Activated CD4-positive, CD25-positive, alpha-beta regulatory T cell (primary cell): ENCODE measurements around the gene TMEM80.
A peak's percentile ranks its signal among the peaks of the same experiment; 100 is the strongest.
"Not testable (repeated sequence)": the region's sequence is repeated elsewhere in the genome, so short reads cannot be mapped to it uniquely, and the experiment has no call there.

ENCODE experiments used
- DNase-seq, 4 experiments: peaks; one replicate each; lab custom pipeline; 2025; lab: John Stamatoyannopoulos, UW

TMEM80 gene

DNA sequence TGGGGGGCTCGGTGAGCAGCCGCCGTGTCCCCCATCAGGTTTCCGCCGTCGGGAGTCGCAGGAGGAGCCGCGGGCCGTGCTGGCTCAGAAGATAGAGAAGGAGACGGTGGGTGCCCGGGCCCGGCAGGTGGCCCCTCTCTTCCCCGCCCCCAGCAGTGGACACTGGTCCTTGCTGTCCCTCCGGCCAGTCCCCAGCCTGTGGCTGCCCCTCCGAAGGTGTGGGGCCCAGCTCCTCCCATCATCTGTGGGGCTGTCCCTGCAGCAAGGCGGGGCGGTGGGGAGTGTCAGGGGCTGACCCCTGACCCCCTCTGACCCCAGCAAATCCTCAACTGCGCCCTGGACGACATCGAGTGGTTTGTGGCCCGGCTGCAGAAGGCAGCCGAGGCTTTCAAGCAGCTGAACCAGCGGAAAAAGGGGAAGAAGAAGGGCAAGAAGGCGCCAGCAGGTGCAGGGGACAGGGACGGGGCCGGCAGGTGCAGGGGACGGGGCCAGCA is 25.7 kb downstream of the TMEM80 start:
- DNase-seq: no peak

- peak in 2 of 4 experiments; percentile 31 to 34 for DNase-seq
These were observed 26.2 kb downstream of the TMEM80 start for GRCh38 chr11:721741-722345.

GRCh38 chr11:722346-722811 is 26.8 kb downstream of the TMEM80 start:
- DNase-seq: no peak

DNA sequence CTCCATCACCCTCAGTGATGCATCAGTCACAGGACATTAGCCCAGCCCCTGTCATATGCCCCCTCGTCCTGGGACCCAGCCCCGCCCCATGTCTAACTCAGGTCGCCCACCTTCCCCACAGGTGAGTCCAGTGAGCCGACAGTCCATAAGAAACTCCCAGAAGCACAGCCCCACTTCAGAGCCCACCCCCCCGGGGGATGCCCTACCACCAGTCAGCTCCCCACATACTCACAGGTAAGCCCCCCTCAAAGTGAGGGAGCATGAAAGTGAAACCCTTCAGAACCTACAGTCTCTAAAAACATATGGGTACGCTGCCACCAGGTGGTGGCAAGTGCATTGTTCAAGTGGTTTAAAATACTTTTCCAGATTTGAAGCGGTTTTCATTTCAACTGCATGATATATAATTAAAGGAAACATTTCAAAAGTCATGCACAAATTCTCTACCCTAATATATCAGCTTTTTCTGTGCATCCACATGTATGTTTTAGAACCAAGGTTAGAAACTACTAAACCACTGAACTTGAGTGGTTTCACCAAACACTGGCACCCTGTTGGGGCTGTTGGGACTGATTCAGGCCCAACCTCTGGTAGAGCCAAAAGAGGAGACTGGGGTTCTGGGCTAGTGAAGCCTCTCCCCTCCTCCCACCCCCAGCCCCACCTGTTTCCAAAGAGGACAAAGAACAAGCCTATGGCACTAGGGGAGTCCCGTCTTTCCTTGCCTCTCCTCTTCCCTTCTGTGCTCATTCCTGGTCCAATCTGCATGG is 27.7 kb downstream of the TMEM80 start:
- peak in 1 of 4 experiments; percentile 20 for DNase-seq

DNA sequence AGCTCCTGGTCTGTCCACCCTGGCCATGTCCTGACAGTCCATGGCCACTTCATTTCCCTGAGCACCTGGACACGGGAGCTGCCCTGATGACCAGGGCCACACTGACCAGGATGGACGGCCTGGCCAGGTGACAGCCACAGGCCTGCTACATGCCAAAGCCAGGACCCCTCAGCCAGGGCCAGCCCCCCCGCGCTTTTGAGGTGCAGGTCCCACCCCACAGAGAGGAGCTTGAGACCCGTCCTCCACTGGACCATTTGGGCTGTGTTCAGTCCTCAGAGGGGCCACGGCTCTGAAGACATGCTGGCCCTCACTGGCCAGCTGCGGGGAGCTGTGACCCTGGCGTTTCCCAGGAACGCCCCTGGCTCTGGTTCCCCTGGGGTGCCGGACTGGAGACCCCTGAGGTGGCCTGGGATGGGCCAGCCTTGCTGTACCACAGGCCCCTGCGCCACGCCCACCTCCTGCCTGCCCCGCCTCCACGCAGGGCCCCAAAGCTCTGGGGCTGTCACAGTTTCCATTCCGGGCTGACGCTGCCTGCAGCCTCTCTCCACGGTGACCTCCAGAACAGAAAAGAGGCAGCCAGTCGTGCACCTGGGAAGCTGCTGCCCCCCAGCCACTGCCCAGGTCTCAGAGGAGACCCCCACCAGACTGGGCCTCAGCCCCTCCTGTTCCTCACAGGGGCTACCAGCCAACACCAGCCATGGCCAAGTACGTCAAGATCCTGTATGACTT is 28.6 kb downstream of the TMEM80 start:
- DNase-seq: no peak

DNA sequence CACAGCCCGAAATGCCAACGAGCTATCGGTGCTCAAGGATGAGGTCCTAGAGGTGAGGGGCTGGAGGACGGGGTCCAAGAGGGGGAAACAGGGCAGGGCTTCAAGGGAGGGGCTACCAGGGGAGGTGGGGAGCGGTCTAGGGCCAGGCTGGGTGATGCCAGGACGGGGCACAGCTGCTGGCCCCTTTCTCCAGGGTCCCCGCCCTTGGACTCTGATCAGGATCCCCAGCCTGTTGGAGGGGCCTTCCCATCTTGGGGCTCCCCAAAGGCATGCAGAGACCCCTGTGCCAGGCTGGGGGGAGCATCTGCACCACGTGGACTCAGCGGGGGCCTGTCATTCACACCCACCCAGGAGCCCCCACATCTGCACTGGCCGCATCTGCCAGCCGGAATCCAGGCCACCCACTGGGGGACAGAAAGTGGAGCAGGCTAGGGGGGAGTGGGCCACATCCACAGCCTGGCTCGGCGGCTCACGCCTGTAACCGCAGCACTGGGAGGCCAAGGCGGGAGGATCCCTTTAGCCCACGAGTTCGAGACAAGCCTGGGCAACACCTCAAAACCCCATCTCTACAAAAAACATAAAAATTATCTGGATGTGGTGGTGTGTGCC is 29.3 kb downstream of the TMEM80 start:
- DNase-seq: no peak

DNA sequence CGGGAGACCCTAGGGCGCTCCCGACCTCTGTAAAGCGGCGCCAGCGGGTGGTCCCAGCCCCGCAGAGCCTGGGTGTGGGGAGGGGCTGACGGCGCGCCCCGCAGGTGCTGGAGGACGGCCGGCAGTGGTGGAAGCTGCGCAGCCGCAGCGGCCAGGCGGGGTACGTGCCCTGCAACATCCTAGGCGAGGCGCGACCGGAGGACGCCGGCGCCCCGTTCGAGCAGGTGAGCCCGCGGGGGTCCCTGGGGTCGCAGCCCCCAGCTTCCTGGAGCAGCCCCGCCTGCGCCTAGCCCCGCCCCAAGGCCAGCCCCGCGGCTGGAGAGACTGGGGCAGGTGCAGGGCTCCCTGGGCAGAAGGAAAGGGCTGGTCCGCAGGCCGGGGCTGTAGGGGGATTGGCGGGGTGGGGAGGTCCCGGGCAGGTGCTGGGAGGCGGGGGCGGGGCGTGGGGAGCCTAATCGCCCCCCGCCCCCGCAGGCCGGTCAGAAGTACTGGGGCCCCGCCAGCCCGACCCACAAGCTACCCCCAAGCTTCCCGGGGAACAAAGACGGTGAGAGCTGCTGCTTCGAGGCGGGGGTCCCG is 30.1 kb downstream of the TMEM80 start:
- no peak for DNase-seq

DNA sequence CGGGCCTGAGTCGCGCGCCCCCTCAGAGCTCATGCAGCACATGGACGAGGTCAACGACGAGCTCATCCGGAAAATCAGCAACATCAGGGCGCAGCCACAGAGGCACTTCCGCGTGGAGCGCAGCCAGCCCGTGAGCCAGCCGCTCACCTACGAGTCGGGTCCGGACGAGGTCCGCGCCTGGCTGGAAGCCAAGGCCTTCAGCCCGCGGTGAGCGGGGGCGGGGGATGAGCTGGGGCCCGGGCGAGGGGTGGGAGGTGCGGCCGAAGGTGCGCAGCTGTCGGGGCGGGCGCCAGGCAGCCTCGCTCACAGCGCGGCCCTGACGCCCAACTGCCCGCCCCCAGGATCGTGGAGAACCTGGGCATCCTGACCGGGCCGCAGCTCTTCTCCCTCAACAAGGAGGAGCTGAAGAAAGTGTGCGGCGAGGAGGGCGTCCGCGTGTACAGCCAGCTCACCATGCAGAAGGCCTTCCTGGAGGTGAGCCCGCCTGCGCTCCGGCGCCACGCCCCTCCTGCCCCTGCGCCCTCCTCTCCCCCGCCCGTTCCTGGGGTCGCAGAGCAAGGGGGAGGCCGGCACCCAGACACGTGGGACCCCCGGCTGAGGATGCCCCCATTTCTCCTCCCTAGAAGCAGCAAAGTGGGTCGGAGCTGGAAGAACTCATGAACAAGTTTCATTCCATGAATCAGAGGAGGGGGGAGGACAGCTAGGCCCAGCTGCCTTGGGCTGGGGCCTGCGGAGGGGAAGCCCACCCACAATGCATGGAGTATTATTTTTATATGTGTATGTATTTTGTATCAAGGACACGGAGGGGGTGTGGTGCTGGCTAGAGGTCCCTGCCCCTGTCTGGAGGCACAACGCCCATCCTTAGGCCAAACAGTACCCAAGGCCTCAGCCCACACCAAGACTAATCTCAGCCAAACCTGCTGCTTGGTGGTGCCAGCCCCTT is 30.9 kb downstream of the TMEM80 start:
- peak in 1 of 4 experiments; percentile 38 for DNase-seq

DNA sequence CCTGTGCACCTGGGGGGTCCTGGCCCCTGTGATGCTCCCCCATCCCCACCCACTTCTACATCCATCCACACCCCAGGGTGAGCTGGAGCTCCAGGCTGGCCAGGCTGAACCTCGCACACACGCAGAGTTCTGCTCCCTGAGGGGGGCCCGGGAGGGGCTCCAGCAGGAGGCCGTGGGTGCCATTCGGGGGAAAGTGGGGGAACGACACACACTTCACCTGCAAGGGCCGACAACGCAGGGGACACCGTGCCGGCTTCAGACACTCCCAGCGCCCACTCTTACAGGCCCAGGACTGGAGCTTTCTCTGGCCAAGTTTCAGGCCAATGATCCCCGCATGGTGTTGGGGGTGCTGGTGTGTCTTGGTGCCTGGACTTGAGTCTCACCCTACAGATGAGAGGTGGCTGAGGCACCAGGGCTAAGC is 31.7 kb downstream of the TMEM80 start:
- no peak for DNase-seq

DNA sequence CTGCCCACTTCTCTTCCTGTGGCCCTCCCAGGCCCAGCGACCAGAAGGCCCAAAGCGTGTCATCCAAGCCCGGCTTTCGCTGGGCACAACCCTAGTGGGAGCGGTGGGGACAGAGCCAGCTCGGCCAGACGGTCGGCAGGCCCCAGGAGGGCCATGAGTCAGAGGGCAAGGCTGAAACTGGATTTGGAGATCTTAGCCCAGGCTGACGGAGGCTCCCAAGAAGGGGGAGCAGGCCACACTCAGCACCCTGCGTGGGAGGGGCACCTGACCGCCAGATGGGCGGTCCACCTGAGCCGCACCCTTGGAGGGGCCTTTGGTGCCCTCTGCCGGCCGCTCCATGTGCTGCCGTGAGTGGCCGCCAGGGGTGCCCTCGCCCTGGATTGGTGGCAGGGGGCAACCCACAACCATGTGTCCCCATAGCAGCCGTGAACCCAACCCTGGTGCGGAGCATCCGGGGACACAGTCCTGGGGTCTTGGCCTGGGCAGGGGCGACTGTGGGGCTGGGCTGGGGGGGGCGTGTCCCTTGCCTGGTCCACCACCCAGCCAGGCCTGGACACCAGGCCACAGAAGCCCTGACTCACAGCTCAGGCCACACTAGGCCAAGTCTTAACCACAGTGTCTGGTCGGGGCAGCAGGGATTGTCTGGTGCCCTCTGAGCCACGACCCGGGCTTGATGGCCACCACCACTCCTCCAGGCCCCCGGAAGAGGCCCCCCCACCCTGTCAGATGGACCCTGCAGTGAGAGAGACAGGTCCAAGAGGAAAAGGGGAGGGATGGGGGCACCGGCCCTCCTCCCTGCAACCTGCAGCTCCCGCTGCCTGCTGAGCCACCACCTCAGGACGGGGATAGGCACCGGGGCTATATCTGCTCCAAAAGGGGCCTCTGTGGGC is 32.5 kb downstream of the TMEM80 start:
- peak; percentile 67 to 75 (median 68) for DNase-seq

DNA sequence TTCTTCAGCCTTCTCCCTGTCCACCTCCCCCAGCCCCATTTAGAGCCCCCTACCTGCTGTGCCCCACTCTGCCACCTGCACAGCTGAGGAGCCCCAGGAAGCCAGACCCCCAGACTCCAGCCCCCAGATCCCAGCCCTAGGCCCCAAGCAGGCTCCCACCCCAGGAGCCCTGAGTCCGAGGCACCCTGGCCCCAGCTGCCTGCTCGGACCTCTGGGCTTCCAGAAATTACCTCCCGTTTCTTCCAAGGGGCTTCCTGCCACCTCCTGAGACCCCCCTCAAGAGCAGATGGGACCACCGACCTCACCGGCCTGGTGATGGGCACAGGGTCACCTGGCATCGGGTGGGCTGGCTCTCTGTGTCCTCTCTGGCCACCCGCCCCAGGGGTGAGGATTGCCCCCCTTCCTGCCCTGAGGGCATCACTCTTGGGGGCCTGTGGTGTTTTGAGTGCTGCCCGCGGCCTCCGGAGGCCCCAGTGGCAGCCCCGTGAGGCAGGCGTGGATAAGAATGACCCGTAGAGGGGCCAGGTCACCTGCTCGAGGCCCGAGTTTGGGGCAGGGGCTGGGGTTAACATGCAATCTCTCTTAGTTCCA is 33.4 kb downstream of the TMEM80 start:
- no peak for DNase-seq

DNA sequence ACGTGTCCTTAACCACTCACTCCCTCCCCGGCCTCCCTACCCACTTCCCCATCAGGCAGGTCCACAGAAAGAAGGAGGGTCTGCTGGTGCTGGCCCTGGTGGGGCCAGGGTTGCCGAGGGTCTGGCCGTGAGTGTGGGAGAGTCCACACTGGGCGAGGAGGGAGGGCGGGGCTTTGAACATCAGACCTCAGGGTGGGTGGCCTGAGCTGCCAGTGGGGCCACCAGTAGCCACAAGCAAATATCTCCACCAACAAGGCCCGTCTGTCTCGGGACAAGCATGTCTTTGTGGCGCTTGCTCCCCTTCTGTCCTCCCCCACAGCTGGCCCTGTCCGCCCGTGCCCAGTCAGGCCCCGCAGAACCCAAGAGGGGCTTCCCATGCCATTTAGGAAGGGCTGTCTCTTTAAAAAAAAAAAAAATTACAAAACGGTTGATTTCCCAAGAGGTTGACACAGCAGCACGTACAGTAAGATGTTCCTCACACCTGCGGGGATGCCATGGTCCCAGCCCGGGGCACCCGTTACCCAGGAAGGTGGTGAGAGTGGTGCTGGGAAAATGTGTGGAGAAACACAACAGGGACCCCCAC is 34.0 kb downstream of the TMEM80 start:
- DNase-seq: no peak

DNA sequence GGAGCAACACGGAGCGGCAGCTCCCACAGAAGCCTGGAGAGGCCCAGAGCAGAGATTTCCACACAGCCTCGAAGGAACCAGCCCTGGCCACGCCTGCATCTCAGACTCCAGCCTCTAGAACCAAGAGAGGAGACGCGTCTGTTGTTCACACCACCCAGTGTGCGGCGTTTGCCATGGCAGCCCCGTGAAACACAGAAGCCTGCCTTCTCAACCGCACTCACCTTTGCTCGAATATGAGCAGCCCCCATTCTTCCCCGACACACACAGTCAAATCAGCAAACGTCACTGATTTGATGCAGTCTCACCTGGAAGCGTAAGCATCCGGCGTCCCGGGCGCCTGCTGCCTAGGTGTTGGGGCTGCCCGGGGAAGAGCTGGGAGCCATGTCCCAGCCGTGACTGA is 37.5 kb downstream of the TMEM80 start:
- DNase-seq: no peak

DNA sequence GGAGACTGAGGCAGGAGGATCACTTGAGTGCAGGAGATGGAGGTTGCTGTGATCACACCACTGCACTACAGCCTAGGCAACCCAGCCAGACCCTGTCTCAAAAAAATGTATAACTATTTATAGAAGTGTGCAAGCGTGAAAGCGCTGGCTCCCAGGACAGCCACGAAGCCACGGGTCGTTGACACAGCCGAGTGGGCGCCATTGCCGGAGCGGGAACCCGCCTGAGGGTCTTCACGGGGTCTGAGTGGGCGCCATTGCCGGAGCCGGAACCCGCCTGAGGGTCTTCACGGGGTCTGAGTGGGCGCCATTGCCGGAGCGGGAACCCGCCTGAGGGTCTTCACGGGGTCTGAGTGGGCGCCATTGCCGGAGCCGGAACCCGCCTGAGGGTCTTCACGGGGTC is 38.9 kb downstream of the TMEM80 start:
- not testable (repeated sequence) for DNase-seq

GRCh38 chr11:737366-737765 is 41.8 kb downstream of the TMEM80 start:
- DNase-seq: no peak

GRCh38 chr11:737899-738298 is 42.3 kb downstream of the TMEM80 start:
- not testable (repeated sequence) for DNase-seq

DNA sequence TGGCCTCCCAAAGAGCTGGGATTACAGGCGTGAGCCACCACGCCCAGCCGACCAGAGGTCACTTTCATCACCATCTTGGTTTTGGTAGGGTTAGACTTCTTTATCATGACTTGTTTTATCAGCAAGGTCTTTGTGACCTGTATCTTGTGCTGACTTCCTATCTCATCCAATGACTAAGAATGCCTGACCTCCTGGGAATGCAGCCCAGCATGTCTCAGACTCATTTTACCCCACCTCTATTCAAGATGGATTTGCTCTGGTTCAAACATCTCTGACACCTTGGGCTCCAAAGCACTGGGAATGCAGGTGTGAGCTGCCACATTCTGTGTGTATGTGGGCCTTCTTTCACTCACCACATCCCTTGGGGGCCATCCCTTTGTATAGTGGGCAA is 46.5 kb downstream of the TMEM80 start:
- no peak for DNase-seq

GRCh38 chr11:742571-743201 is 47.1 kb downstream of the TMEM80 start:
- no peak for DNase-seq
